Cardiac fibroblast (primary cell): ENCODE data around the gene REC8.

ENCODE experiments used
- DNase-seq, 2 donors: peaks; one replicate each; pipeline versions ENCODE4 v3.0.0 to v3.0.0-alpha.2; 2010; ENCODE audit warnings: low read depth in 2 of 2
- H3K4me3 ChIP-seq, 2 donors: replicated peaks in 1 of 2; 1 replicate in 1 of 2; 2 replicates in 1 of 2; pipeline ENCODE4 v1.5.1; 2011; ENCODE audit warnings: low read depth in 2 of 2, low read length in 2 of 2, mild to moderate bottlenecking in 2 of 2, moderate library complexity in 1 of 2
- CTCF ChIP-seq: IDR thresholded peaks from one replicate; pipeline ENCODE4 v1.5.1; 2011; ENCODE audit warnings: low read depth, mild to moderate bottlenecking, low read length, inconsistent platforms

Gene REC8

DNA sequence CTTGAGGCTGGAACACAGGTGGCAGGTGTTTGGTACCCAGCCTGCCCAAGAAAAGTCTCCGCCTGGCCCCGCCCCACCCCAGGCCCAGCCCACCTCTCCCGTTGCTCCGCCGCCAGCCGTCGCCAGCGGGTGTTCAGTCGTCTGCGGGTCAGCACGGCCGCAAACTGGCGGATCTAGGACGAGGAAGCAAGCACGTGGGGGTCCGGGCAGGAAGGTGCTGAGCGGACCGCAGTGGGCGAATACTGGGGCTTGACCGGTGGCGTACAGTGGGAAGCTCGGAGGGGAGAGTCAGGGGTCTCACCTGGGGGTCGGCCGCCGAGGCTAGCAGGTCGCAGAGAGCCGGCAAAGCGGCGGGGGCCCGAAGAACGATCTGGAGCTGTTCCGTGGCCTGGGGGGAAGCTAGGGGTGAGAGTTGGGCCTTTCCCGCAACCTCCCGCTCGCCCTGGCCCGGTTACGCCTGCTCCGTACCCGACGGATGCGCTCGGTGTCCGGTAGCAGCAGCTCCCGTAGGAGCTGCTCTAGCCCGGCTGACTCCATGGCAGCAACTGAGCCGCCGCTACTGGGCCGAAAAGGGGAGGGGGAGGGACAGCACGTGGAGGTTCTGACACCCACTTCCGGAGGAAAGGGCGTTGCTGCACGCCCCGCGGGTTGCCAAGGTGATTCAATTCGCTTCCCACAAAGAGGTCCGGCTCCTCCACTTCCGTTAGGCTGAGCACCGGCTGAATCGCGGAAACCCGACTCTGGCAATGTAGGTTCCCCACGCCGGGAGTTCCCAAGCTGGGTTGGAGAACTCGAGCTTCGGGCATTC lies 16.6 kb downstream of the REC8 start, which contains the start of gene IPO4:
Gene IPO4, minus strand, starts transcription at position 566 of the 808 bp plus-strand sequence. Its CDS starts 29 bp downstream, at position 537.
- no peak for TF ChIP-seq CTCF
- peak; percentile 98 to 99 for DNase-seq
- H3K4me3 ChIP-seq = peak within 1 kb of the TSS; percentile 77 to 78

- H3K4me3 ChIP-seq = peak overlapping the region in 1 of 2 donors; percentile 78
- DNase-seq = no peak
- TF ChIP-seq CTCF = no peak
Observed at GRCh38 chr14:24189059-24189375, 17.1 kb downstream of the REC8 start.

DNA sequence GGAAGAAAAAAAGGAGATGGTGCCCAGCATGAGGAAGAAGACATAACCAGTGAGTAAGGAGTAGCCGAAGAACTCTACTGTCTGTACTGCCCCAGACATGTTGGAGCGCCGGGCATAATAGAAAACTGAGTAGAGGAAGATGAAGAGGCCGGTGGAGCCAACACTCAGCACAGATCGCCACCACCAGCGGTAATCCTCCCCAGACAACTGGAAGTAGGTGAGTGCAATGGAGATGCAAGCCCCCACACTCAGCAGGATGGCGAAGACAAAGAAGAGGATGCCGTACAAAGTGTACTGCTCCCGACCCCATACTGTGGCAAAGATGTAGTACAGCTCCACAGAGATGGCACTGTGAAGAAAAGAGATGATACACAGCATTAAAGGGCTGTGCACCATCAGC lies 17.6 kb downstream of the REC8 start:
- no peak for TF ChIP-seq CTCF
- DNase-seq = no peak
- no peak overlapping the region for H3K4me3 ChIP-seq

DNA sequence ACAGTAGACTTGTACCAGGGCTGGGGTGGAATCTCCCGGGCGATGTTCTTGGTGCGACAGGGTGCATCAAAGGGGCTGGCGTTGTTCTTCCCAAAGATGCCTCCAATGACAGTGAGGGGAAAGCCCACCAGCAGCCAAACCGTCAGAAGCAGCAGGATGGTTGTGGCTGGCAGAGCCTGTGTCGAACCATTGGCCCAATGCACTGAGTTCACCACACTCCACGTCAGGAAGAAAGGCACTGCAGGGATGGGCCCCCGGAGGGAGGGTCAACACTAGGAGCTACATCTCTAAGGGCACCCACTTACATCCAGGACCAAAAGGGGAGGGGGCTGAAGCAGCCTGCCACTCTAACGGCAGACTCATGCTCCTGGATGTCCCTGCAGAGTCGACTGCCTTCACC lies 18.5 kb downstream of the REC8 start:
- TF ChIP-seq CTCF = no peak
- no peak for DNase-seq
- H3K4me3 ChIP-seq = no peak overlapping the region

DNA sequence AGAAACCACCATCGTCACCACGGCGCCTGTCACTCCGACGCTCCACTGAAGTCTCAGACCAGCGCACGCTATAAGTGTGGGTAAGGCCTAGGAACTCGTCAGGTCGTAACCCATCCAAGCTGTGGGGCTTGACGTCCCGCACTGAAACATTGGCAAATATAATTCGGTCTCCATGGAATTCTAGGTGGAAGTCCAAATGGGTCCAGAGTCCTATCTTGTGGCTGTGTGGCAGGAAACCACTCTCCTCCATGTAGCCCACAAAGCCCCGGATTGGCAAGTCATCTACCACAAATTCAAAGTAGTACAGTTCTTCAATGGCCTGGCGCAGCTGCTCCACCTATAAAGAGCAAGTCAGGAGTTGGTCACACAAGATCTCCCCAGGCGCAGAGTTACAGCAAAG lies 21.1 kb downstream of the REC8 start:
- TF ChIP-seq CTCF = no peak
- DNase-seq = no peak
- no peak overlapping the region for H3K4me3 ChIP-seq

DNA sequence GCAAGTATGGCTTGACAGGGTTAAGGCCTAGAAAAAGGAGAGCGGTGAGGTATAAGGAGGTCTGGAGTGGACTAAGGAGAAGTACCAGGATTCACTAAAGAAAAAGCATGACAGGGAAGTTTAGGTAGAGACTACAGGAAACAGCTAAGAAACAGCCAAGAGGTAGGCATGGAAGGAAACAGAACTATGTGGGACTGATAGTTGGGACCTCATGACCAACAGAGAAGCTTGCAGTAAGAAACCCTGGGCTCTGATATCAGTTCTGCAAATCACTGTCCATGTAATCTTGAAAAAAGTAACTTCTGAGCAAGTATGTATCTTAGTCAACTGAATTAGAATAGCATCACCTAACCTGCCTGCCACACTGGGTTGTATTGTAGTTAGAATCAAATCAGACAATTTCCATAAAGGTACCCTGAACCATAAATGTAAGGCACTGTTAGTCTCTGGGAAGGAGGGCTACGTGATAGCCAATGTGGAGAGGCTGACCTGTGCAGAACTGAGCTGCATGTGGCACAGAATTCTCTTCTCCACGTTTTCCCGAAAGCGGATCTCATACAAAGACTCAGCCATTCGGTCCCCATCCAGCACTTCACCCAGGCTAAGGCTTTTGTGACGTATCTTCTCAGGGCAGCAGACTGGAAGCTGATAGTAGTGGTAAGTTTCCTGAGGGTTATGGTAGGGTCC lies 22.4 kb downstream of the REC8 start:
- peak overlapping the region; percentile 84 to 93 for H3K4me3 ChIP-seq
- TF ChIP-seq CTCF = no peak
- DNase-seq = no peak
